ENCODE measurements around the gene CD84. TPM values are rescaled to one million over a fixed set of nuclear protein-coding genes. Genes with fewer than 3 reads are reported as not detected.

Gene CD84
- total and polyA plus RNA-seq, 3 donors from 2014 or later = 6.4 to 7.7 (median 6.9) TPM

- no peak within 1 kb of the TSS for H3K4me3 ChIP-seq
- TF ChIP-seq POLR2A (IDR thresholded peaks at IDR 0.05) (no peak), CTCF (IDR thresholded peaks at IDR 0.05) (no peak)
Measured at GRCh38 chr1:160522622-160523345, 56.5 kb downstream of the CD84 start, which contains the start of gene SLAMF6. Gene SLAMF6, minus strand, starts transcription at chr1:160523255. Its CDS starts 63 bp downstream, at chr1:160523192.

GRCh38 chr1:160522136-160522535 lies 57.2 kb downstream of the CD84 start:
- no peaks in the 10 kb centered on the region for H3K27me3 ChIP-seq
- intact Hi-C loops (cut with DNase I; ENCODE audit: low total_unique reads) = no loop called here
- H3K9me3 ChIP-seq = no peaks in the 10 kb centered on the region
- H3K4me1 ChIP-seq = no peaks in the 10 kb centered on the region
- no peak for DNase-seq
- no peak for TF ChIP-seq CTCF (IDR thresholded peaks at IDR 0.05)
- TF ChIP-seq POLR2A (IDR thresholded peaks at IDR 0.05) = no peak
- no peak overlapping the region for H3K4me3 ChIP-seq
- no peaks in the 10 kb centered on the region for H3K36me3 ChIP-seq (ENCODE audit: low read depth, missing control alignments)
- no peak overlapping the region for H3K27ac ChIP-seq
- 69 to 81% methylated on average over 3 of the region's 3 CpGs for WGBS, 2 donors

More at GRCh38 chr1:160522622-160523345, 56.5 kb downstream of the CD84 start, which contains the start of gene SLAMF6:
- no peak for DNase-seq
- Histone ChIP-seq H3K4me1 (no peaks in the 10 kb centered on the region), H3K27me3 (no peaks in the 10 kb centered on the region), H3K27ac (no peak within 1 kb of the TSS), H3K9me3 (no peaks in the 10 kb centered on the region), H3K36me3 (ENCODE audit: low read depth, missing control alignments) (no peaks in the 10 kb centered on the region)
- 80 to 82% methylated on average over 11 of the region's 11 CpGs for WGBS, 2 donors
- intact Hi-C loops (cut with DNase I; ENCODE audit: low total_unique reads) = no loop called here

DNA sequence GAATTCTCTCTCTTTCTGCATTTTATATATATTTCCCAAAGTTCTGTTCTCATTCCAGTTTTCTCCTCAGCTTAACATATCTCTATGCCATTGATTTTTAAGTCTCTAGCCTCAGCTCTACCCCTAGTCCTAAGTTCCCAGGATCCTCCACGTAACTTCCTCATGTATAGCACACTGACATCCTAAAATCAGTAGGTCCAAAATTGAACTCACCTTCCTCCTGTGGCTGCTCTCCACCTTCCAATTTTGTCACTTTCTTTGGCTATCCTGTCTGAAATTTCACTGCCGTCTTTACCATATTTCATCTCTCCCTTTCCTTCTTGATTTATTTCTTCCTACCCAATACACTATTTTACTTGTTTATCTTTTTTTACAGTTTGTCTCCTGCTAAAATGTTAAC lies 57.7 kb downstream of the CD84 start:
- no peak overlapping the region for H3K4me3 ChIP-seq
- 73 to 75% methylated on average over 2 of the region's 2 CpGs for WGBS, 2 donors
- no peaks in the 10 kb centered on the region for H3K36me3 ChIP-seq (ENCODE audit: low read depth, missing control alignments)
- H3K27me3 ChIP-seq = no peaks in the 10 kb centered on the region
- TF ChIP-seq CTCF (IDR thresholded peaks at IDR 0.05) = no peak
- no peak for TF ChIP-seq POLR2A (IDR thresholded peaks at IDR 0.05)
- no peaks in the 10 kb centered on the region for H3K4me1 ChIP-seq
- no peak for DNase-seq
- H3K9me3 ChIP-seq = no peaks in the 10 kb centered on the region
- no peak overlapping the region for H3K27ac ChIP-seq
- intact Hi-C loops (cut with DNase I; ENCODE audit: low total_unique reads) = no loop called here

DNA sequence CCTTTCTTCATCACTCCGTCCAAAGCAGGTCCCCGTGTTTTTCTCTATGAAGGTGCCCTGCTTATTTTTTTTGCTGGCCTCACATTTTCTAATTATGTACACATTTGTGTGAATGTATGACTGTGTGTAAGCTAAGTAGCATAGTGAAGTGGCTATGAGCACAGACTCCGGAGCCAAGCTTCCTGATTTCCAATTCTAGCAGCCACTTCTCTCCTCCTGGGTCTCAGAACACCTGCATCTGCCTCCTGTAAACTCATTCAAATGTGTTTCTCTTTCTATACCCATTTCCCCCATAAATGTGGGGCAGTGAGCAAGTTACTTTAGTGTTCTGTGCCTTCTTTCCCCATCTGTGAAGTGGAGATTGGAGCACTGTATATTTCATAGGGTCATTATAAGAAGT lies 58.3 kb downstream of the CD84 start:
- Histone ChIP-seq H3K36me3 (ENCODE audit: low read depth, missing control alignments) (no peaks in the 10 kb centered on the region), H3K27ac (no peak overlapping the region), H3K27me3 (no peaks in the 10 kb centered on the region), H3K9me3 (no peaks in the 10 kb centered on the region), H3K4me3 (no peak overlapping the region), H3K4me1 (no peaks in the 10 kb centered on the region)
- 67 to 75% methylated on average over 3 of the region's 3 CpGs for WGBS, 2 donors
- intact Hi-C loops (cut with DNase I; ENCODE audit: low total_unique reads) = no loop called here
- no peak for DNase-seq
- TF ChIP-seq CTCF (IDR thresholded peaks at IDR 0.05) (no peak), POLR2A (IDR thresholded peaks at IDR 0.05) (no peak)

DNA sequence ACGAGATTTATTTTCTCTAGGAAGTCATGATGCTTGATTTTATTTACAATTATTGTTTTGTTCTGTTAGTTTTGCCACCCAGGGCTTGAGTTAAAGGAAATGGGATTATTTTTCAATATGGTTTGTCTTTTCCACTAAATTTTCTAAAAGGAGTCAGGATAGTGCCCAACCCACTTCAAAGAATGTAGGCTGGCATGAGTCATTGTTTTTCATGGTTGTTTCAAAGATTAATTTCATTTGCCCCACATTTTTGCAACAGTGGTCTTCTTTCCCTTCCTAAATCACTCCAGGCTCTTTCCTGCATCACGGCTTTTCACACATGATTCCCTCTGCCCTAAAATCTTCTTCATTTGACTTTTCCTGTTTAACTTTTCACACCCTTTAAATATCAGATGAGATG lies 58.7 kb downstream of the CD84 start:
- H3K4me1 ChIP-seq = no peaks in the 10 kb centered on the region
- no peak for TF ChIP-seq POLR2A (IDR thresholded peaks at IDR 0.05)
- no peak for TF ChIP-seq CTCF (IDR thresholded peaks at IDR 0.05)
- no peaks in the 10 kb centered on the region for H3K9me3 ChIP-seq
- H3K27ac ChIP-seq = no peak overlapping the region
- no peaks in the 10 kb centered on the region for H3K27me3 ChIP-seq
- no peaks in the 10 kb centered on the region for H3K36me3 ChIP-seq (ENCODE audit: low read depth, missing control alignments)
- 55 to 62% methylated on average over 2 of the region's 2 CpGs for WGBS, 2 donors
- intact Hi-C loops (cut with DNase I; ENCODE audit: low total_unique reads) = no loop called here
- no peak for DNase-seq
- H3K4me3 ChIP-seq = no peak overlapping the region
